ENCODE data around the gene RBKS. TPM values are rescaled to one million over a fixed set of nuclear protein-coding genes. Genes with fewer than 3 reads are reported as not detected.

RBKS gene
- total RNA-seq, 1 donor from 2014 or later = 1.6 TPM

GRCh38 chr2:27802547-27802946, 87.6 kb downstream of the RBKS start:
- intact Hi-C loops (cut with micrococcal nuclease) = no loop called here

DNA sequence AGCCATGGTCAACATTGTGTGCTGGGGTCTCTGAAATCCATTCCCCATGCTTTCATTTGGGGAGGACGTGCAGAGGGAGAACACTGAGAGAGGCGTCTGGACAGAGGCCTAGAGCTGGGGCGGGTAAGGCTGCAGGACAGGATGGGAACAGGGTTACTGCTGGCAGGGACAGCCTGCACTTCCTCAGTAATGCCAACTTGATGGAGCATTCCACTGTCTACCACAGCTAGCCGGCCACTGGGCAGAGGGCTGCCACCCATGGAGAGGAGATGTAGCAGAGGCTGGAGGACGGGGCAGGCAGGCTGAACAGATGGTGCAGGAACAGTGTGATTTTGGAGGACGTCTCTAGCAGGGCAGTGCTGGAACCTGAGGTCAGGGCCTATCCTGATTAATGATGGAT, 89.3 kb downstream of the RBKS start:
- intact Hi-C loops (cut with micrococcal nuclease) = no loop called here

GRCh38 chr2:27799646-27800010, 90.6 kb downstream of the RBKS start:
- intact Hi-C loops (cut with micrococcal nuclease) = no loop called here

DNA sequence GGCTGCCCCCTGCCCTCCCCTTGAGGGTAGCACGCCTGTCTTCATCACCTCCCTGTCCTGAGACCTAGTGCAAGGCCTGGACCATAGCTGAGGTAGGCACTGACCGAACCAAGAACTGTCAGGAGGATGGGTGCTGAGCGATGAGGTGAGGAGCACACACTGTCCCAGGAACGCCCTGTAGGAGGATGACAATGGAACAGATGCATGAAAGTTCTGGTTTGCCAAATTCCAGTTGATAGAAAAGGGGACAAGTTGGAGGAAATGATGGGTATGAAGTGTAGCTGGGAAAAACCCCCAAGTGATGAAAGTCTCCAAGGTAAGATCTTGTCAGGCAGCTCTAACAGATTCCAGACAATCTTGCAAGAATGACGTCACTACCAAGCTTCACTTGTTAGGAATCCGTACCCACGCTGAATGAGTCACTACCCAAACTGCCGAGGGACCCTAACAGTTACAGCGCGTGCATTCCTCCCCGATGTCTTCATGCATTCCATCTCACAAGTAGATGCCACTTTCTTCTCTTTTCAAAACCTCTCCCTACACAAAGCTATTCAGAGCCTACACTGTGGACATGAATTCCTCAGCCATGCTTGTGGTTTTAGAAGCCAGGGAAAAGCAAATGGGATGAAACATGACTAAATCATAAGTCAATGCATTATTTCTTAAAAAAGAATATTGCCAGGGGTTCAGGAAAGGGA, 91.1 kb downstream of the RBKS start:
- intact Hi-C loops (cut with micrococcal nuclease) = no loop called here

GRCh38 chr2:27798486-27798885, 91.7 kb downstream of the RBKS start:
- intact Hi-C loops (cut with micrococcal nuclease) = no loop called here

DNA sequence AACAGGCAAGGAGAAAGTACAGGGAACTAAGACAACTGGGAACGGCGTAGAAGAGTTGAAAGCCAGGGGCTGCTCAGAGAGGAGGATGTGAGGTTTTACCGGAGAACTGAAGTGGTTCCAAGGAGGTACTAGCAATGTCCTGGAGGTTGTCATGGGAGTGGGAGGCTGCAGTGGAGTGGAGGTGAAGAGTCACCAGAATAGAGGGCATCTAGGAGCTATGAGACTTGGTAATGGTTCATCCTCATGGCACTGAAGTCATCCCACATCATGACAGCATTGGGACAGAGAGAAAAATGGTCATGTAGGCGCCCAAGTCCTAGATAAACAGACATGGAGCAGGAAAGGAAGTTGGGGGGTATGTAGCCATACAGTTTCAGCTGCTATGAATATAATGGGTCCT, 92.3 kb downstream of the RBKS start:
- intact Hi-C loops (cut with micrococcal nuclease) = no loop called here

DNA sequence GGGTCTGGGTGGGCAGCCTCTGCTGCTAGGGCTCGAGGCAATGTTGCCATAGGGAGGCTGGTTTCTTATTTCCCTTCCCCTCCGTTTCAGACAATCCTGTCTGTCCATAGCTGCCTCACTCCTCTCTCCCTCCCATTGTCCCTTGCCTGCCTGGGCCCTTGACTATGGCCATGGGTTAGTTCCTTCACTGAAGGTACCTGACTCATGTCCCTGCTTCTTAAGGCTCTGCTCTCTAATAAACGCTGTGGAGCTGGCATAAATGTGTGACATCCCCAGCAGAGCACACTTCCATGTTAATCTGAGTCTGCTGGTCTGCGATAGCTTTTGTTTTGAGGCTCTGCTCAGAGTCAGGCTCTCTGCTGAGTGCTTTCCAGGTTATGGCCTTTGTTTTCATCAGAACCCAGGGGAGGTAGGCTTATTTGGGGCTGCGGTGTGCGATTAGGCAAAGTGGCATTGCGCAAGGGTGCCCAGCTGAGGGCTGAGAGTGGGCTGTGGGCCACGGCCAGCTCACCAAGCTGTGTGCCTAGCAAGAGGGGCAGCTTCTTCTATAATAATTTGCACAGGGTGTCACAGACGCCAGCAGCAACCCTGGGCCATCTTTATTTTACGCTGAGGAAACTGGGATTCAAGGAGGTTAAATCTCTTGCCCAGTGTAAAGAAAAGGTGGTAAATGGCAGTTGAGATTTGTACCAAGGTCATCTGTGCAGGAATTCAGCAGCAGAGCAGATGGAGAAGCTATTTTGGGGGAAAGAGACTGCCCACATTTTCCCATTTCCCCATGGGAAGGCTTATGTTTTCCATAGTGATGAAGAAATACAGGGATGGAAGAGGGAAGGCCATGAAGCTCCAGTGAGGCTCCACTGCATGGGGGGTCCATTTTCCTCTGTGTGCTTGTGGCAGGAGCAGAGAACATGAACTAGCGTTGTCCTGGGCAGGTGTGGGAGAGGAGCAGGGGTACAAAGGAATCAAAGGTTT, 93.1 kb downstream of the RBKS start:
- intact Hi-C loops (cut with micrococcal nuclease) = no loop called here

DNA sequence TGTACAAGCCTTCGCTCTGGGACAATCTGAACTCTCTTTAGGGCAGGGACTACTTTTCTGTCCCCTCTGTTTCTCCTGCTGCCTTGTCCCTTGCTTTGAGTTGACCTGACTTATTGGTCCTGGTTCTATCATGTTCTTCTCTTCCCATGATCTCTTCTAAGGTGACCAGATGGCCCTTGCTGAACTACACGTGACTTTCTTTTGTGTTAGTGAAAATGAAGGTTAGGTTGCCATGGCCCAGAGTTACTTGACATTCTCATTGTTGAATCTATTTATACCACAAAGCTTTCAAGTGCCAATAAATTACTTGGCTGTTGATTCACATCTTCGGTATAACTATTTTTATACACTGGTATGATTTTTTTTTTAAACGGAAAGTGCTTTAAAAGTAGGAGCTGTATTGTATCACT, 94.3 kb downstream of the RBKS start:
- intact Hi-C loops (cut with micrococcal nuclease) = no loop called here

DNA sequence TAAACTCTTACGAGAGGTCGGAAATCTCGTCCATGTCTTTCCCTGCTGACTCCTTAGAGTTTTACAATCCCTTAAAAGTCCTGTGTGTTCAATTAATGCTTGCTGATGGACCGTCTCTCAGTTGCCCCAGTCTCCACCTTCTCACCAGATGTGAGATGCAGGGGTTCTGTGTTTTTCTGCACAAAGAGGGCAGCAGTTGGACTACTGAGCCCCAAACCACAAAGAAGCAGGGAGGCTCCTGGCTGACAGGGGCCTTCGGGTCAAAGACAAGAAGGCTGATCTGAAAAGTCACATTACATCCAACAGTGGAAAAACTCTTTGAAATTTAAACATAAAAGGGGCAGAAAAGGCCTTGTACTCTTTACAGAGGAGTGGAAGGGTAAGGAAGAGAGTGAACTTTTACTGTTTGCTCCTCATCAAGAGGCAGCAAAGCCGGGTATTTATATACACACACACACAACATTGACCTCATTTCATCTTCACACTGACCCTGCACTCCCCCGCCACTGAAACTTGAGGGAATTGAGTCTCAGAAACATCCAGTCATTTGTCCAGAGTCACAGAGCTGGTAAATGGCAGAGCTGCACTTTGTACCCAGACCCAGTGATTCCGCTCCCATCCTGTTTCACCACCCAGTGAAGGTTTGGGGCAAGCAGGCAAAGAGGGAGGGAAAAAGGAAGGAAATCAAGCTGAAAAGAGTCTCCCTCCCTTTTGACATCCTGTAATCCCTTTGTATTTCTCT, 94.9 kb downstream of the RBKS start:
- intact Hi-C loops (cut with micrococcal nuclease) = no loop called here

DNA sequence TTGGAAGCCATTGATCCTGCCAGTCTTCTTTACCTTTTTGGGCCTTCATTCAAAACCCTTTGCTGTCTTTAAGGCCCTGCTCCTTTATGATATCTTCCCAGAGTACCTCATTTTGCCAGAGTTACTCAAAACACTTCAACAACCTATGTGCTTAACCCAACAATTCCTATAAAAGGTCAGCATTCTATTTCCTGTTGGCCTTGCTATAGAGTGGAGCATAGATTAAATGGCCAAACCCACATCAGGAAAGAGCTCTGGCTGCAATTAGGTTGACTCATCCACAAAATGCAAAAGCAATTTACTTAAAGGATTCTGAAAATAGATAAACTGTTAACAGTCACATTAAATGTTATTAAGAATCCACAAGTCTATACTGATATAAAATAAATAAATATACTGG, 97.4 kb downstream of the RBKS start:
- intact Hi-C loops (cut with micrococcal nuclease) = no loop called here

DNA sequence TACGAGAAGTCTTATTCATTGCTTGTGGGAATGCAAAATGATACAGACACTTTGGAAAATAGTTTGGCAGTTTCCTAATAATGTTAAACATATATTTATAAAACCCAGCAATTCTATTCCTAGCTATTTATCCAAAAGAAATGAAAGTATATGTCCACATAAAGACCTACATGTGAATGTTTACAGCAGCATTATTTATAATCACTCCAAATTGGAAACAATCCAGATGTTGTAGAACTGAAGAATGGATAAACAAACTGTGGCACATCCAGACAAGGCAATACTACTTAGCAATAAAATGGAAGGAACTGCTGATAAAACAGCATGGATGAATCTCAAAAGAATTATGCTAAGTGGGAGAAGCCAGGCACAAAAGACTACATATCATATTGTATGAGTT, 99.4 kb downstream of the RBKS start:
- intact Hi-C loops (cut with micrococcal nuclease) = no loop called here

DNA sequence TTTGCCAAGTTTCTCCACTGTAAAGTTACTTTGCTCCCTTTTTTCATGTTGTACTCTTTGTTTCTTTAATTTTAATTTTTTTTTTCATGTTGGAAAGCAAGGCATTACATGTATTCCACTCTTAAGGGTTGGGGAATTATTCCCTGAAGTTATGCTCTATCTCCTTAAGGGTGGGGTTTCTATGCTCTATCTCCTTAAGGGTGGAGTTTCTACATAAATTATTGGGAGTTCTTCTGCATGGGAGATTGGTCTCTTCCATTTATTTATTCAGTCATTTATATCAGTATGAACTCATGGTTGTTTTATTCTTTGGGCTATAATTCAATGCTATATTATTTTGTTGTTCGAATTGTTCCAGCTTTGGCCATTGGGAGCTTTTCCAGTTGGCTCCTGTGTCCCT, 107.5 kb downstream of the RBKS start:
- intact Hi-C loops (cut with micrococcal nuclease) = no loop called here

- intact Hi-C loops (cut with micrococcal nuclease) = no loop called here
Observed at GRCh38 chr2:27781496-27781895, 108.7 kb downstream of the RBKS start.

GRCh38 chr2:27779417-27780055, 110.7 kb downstream of the RBKS start:
- intact Hi-C loops (cut with micrococcal nuclease) = no loop called here

GRCh38 chr2:27776696-27777095, 113.5 kb downstream of the RBKS start:
- intact Hi-C loops (cut with micrococcal nuclease) = no loop called here

DNA sequence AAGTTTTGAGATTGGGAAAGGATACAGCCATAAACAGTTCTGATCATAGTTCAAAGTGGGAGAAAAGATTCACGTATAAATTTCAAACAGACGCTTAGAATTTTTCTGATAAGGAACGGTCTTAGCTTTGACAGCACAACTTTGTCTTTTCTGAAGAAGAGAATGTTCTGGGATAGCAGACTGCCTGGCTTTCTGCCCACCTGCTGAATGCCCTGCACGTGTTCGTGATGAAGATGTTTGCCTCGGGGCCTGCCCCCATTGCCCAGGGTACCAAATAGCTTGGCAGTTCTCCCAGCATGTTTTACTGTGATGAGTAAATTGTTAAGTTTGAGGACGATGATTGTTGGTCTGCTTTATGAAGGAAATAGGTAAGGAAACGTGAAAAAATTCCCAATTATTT, 114.1 kb downstream of the RBKS start:
- intact Hi-C loops (cut with micrococcal nuclease) = no loop called here

GRCh38 chr2:27773959-27774358, 116.2 kb downstream of the RBKS start:
- intact Hi-C loops (cut with micrococcal nuclease) = loop anchor here (5.0 kb wide), 2 partner anchors 183 to 478 kb away; no protein-coding TSS in a partner anchor

DNA sequence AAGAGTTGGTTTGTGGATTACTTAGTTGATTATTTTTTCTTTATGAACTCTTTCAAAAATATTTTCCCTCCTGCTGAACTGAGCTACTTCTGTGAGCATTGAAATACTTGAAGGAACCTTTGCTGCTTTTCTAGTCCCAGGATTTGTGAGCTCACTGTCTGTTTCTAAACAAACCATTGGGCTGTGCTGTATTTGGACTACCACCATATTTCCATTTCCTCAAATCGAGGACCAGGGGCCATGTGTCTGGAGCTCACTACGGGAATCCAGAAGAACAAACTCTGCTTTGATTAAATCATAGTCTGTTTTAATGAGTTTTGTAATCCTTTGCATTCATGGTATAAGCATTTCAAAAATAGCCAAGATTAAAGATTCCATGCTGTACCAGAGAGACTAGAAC, 117.4 kb downstream of the RBKS start:
- intact Hi-C loops (cut with micrococcal nuclease) = loop anchor here (5.0 kb wide), 2 partner anchors 184 to 479 kb away; no protein-coding TSS in a partner anchor

DNA sequence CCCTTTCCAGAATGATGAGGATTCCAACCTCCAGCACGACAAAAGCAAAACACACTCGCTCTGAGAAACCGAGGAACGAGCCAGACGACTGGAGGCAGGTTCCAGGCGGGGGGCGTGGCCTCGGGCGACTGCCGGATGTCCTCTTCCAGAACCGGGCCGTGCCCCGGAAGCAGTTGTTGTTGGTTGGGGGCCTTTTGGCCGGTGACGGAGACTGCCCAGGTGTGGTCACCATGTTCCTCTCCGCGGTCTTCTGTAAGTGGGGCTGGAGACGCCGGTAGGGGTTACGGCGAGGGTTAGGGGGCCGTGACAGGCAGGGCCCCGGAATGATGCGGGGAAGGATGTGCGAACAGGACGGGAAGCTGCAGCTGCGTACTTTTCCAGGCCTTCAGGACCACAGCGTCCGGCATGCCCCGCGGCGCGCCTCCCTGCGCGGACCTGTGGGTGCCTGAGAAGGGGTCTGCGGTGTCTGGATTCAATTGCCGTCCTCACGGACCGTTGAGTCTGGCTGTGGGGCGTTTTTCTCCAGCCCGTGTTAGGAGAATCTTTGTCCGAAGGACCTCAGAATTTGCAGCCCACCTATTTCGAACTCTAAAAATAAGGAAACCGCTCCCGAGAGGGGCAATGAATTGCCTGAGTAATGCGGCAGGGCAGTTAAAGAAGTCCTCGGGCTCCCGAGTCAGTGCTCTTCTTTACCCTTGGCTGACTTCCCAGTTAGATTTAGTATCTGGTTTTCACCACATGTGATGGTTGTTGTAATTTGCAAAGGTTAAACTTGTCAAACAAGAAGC, 118.4 kb downstream of the RBKS start, which contains the start of gene MRPL33:
Gene MRPL33 (plus strand): TSS at position 172 of the 788 bp plus-strand sequence. CDS start 59 bp downstream, at position 231.
- intact Hi-C loops (cut with micrococcal nuclease) = loop anchor here (1.0 to 5.0 kb wide), 10 partner anchors 36 to 979 kb away; partner anchors contain the start of genes BABAM2, FOSL2, PPP1CB and RBKS

DNA sequence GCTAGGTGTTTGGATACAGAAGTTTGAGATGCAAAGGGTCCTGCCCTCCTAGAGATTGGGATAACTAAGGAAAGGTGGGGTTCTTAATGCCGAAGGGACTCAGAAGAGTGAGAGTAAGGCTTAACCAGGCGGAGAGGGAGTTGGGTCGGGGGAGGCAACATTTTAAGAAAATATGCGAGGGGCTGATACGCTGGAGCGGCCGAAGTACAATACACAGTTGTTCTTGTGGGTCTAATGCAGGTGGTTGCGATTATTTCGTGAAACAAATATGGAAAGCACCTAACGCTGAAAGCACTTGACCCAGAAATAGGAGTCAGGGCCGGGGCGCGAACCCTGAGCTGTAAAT, 119.0 kb downstream of the RBKS start:
- intact Hi-C loops (cut with micrococcal nuclease) = loop anchor here (1.0 to 5.0 kb wide), 10 partner anchors 36 to 980 kb away; partner anchors contain the start of genes BABAM2, FOSL2, PPP1CB and RBKS
